Measurements from ENCODE around the gene LONP2. TPM values are rescaled to one million over a fixed set of nuclear protein-coding genes. Genes with fewer than 3 reads are reported as not detected.

Gene LONP2
- total and polyA plus RNA-seq, 9 of the 15 experiments (the other 6 are each of a cell fraction or from before 2014, with no cell fraction given), result 8.1 to 41.2 (median 25.6) TPM

- TF ChIP-seq, protein P1, sequence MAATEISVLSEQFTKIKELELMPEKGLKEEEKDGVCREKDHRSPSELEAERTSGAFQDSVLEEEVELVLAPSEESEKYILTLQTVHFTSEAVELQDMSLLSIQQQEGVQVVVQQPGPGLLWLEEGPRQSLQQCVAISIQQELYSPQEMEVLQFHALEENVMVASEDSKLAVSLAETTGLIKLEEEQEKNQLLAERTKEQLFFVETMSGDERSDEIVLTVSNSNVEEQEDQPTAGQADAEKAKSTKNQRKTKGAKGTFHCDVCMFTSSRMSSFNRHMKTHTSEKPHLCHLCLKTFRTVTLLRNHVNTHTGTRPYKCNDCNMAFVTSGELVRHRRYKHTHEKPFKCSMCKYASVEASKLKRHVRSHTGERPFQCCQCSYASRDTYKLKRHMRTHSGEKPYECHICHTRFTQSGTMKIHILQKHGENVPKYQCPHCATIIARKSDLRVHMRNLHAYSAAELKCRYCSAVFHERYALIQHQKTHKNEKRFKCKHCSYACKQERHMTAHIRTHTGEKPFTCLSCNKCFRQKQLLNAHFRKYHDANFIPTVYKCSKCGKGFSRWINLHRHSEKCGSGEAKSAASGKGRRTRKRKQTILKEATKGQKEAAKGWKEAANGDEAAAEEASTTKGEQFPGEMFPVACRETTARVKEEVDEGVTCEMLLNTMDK (IDR thresholded peaks at IDR 0.05; ENCODE audit: borderline replicate concordance, insufficient read depth, low read depth, low read length, poor library complexity, severe bottlenecking), result no peak
- TF ChIP-seq, protein P2, sequence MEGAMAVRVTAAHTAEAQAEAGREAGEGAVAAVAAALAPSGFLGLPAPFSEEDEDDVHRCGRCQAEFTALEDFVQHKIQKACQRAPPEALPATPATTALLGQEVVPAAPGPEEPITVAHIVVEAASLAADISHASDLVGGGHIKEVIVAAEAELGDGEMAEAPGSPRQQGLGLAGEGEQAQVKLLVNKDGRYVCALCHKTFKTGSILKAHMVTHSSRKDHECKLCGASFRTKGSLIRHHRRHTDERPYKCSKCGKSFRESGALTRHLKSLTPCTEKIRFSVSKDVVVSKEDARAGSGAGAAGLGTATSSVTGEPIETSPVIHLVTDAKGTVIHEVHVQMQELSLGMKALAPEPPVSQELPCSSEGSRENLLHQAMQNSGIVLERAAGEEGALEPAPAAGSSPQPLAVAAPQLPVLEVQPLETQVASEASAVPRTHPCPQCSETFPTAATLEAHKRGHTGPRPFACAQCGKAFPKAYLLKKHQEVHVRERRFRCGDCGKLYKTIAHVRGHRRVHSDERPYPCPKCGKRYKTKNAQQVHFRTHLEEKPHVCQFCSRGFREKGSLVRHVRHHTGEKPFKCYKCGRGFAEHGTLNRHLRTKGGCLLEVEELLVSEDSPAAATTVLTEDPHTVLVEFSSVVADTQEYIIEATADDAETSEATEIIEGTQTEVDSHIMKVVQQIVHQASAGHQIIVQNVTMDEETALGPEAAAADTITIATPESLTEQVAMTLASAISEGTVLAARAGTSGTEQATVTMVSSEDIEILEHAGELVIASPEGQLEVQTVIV (CRISPR knock-in tag; IDR thresholded peaks at IDR 0.05; ENCODE audit: borderline replicate concordance), result no peak
- TF ChIP-seq SRSF7 (optimal IDR thresholded peaks at IDR 0.05; ENCODE audit: low read depth, low read length) (no peak), TAF7 (tag; IDR thresholded peaks at IDR 0.05) (no peak)
Observed at GRCh38 chr16:48373258-48374029, 129.3 kb downstream of the LONP2 start (continued).
